GM19395 (cell line): ENCODE results near the gene ELMO1.

Experiments used
- ATAC-seq: cut with Tn5 transposase; IDR thresholded peaks from one replicate; pipeline ENCODE4 v1.9.1; 2021; ENCODE audit warnings: mild to moderate bottlenecking, moderate library complexity; ENCODE audit not compliant: unreplicated experiment

Gene ELMO1

DNA sequence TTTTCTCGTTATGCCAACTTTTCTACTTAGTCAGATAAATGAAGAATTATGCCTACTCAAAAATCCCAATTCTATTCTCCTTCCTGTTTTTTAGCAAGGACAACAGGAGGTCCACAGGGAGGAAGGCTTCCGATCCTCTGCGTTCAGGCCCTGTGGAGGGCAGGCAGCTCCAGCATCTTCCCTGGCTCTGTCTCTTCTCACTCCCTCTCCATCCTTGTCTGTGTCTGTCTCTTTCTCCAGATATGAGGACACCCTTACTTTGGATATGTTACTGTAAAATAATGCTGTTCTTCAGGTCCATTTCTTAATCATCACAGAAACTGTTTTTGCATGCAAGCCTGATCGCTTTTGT, 166.6 kb downstream of the ELMO1 start:
- ATAC-seq = no peak

DNA sequence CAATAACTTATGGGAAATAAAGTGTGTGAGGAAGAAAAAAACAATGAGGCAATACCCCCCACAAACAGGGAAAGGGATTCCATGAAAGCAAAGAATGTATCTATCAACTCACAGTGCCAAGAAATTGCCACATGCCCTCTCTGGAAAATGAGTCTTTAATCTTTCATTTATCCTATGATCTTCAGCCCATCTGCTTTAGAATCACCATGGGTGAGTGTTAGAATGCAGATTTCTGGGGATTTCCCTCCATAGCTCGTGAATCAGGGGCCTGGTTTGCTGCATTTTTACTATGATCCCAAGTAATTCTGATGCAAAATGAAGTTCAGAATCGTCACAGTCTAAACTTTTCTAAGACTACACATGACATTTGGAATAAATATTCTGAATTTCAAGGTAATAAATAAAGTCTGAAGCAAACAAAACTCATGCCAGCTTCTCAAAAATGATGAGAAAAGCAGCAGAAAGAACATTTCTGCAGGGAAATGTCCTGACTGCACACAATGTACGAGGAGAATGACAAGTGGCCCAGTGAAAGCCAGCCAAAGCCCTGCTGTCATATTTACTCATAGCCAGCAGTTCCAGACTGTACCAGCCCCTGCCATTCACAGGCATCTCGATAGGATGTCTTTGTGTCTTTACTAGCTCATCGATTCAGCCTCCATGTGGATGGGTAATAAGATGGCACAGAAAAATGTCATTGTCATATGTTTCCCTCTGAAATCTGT, 167.1 kb downstream of the ELMO1 start:
- no peak for ATAC-seq

DNA sequence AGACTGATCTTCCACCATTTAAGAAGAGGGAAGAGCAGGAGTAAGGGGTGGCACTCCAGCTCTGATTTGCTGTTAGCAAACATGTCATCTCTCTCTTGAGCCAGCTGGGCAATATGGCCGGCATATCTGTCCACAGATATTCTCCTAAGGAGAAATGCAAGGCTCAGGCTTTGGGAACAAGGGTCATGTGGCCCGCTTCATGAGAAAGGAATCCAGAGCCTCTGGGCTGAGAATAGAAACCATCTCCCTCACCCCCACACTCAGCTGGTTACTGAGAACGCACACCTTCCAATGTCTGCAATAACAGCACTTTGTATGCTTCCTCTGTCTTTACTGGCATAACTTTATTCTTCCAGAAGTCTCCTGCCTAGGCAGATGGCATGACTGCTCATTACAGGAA, 171.2 kb downstream of the ELMO1 start:
- ATAC-seq = no peak

DNA sequence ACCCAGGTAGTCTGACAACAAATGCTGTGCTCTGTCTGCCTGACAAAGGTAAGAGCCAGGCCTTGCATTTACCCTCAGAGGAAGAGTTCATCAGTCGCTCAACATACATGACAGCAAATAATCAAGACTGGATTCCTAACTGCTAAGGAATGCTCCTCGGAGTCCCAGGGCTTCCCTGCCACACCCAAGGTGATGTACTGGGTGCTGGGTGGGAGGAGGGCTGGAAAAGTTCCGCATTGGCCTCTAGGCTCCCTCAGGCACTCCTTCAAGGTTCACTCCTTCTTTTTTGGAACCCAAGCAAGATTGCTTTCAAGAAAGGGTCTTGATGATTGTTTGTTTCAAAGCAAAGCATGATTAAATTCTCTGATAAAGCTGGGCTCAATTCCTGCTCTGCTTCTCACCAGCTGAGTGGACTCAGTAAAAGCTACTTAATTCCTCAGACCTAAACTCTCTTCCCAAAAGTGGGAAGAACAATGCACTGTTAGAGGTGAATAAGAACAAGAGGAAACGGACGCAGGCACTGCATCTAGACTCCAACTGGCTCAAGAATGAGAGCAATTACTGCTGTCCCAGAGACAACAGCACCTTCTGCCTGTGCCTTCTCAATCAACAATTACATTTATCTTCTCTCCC, 173.5 kb downstream of the ELMO1 start:
- ATAC-seq = no peak

DNA sequence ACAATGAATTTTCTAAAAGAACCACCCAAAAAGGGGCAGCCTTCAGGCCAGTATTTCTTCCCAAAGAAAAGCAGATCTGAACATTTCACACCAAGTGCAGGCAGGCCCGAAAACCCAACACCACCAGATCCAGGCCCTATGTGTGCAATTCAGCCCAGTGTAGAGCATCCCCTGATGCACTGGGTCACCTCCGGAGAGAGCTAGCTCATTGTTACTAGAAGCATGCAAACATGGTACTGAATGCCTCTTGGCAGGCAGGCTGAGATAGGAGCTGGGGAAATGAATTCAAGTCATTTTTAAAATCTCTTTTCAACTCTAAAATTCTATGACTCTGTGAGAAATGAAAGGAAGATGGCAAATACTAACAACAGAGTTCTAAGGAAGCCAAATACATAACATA, 174.8 kb downstream of the ELMO1 start:
- ATAC-seq = no peak

DNA sequence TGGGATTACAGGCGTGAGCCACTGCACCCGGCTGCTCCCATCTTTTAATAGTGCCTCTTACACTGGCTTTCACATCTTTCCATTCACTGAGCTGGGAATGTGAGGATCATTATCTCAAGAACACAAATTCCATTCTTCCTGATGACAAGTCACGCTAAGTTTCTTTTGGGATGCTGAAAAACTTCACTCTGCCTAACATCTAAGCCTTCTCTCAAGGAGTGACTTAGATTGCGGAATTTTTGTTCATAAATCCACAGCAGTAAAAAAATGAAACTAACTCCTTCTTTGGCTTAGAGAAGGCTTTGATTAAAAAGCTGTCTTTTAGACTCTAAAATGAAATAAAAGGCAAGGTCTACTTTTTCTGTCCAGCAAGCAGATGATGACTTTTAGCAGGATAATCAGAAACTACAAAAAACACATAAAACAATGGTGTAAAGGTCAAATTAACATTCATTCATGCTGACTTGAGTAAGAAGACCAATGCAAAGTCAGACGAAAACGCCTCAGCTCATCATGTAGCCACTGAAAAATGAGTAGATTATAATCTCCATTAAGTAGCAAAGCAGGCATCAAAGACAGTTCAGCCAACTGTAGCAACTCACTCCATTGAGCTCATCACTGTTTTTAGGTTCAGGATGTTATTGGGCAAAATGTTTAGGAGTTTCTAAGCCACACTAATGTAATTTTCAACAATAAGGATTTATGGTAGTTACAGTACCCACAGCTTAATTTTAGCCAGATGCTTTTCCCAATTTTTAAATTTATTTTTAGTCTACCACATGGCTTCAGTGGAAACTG, 178.8 kb downstream of the ELMO1 start:
- no peak for ATAC-seq

DNA sequence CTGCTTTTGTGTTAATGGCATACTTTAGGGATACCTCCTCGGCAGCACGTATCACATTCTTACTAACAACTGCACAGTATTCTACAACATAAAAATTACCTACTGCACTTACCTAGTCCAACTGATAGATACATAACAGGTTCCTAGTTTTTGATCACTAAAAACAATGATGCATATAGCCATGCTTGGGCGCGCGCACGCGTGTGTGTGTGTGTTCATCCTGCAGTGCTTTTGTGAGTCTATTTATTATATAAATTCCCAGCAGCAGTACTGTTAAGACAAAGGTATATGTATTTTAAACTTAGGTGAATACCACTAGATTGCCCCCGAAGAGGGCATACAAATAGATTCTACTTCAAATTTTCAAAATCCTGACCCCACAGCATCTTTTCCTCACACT, 181.4 kb downstream of the ELMO1 start:
- no peak for ATAC-seq

DNA sequence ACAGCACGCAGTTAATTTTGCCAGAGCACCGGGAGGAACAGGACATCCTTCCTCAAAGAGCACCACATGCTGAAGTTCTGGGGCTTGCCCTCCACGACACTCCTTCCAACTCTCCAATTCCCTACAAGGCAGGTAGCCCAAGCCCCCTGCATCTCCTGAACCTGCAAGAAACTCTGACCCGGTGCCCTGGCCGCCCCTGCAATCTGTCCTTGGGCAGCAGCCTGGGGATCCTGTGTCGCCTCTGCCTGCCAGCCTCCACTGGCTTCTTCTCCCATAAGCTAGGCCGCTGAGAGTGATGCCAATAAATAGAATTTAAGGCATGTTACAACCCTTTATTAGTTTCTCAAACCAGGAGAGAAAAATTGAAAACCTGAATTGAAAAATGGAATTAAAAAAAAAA, 182.8 kb downstream of the ELMO1 start:
- ATAC-seq = no peak

DNA sequence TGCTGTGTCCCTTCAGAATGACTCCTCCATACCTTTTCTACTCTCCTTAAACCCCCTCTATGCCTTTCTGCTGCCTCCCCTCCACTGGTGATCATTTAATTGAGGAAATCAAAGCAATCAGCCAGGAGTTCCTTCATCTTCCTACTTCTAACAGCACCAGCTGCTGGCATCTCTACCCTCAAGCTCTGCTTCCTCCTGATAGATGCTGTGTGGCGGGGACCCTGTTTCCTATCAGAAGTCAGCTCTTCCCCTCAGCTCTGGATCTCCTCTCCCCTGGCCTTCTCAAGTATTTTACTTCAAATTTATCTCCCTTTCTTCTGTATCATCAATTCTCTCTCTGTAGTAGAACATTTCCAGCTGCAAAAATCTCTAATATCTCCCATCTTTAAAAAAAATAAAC, 183.7 kb downstream of the ELMO1 start:
- ATAC-seq = no peak

DNA sequence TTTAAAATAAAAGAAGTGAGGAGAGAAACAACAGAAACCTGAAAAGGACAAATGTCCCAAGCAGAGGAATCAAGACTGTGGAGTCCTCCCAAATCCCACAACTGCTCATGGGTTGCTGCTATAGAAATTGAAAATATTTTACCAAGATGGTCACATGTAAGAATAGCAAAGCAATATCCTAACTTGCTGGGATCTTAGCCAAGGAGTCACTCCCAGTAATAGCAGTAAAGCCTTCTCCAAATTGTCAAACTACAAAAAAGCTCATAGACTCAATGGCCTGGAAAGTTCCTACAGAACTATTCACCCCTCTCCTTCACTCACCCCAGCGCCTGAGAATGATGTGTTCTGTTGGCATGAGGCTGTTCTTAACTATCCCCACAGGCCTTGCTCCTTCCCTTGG, 186.5 kb downstream of the ELMO1 start:
- no peak for ATAC-seq

DNA sequence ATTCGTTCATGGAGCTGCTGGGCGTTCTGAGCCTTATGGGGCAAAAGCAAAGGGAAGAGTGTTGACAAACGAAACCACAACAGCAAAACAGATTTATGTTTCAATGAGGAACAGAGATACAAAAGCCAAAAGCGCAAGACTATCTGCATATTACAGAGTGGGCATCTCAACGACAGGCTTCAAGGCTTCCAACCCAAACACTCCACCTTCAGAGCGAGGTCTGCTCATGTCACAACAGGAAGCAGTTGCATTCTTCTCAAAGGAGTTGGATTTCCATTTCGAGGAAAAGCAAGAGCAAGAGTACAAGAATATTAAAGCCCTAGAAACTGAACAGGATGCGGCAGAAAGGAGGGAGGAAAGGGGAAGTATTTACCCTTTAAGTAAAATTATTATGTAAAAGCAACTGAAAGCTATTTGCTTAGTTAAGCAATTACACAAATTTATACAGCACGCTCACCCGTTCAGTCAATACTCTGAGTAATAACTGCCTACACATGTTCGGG, 189.3 kb downstream of the ELMO1 start:
- ATAC-seq = no peak

DNA sequence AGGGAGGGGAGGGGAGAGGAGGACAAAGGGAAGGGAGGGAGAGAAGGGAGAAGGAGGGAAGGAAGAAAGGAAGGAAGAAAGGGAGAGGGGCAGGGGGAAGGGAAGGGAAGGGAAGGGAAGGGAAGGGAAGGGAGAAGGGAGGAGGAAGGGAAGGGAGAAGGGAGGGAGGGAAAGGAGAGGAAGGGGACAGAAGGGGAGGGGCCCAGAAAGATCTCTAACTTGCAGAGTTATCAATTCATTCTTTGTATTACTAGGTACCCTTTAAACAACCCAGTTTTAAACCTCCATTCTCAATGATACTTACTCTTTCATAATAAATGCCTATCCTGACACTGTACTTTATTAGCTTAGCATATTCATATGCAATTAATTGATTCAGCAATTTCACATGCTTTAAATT, 192.0 kb downstream of the ELMO1 start:
- no peak for ATAC-seq

DNA sequence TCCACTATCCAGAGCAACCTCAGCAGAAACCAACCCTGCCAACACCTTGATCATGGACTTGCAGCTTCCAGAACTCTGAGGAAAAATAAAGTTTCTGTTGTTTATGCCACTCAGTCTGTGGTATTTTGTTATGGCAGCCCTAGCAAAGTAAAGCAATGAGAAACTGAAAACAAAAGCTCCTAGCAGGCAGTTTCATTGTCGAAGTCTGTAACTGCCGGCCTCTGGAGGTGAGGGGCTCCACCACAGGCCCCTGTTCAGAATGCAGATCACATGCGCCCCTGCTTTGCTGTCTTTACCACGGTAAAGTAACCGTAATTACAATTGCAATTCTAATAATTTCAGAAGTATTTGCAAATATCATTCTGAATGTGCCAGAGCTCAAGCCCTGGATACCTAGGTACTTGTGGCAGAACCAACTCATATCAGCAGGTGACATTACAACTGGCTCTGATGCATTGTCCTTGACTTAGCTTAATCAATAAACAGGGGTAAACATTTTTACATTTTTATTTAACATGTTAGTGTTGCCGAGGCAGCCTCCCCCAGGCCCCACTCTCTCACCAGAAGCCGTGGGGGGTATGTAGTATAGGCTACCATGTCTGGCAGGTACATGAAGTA, 193.2 kb downstream of the ELMO1 start:
- ATAC-seq = peak; percentile 58

DNA sequence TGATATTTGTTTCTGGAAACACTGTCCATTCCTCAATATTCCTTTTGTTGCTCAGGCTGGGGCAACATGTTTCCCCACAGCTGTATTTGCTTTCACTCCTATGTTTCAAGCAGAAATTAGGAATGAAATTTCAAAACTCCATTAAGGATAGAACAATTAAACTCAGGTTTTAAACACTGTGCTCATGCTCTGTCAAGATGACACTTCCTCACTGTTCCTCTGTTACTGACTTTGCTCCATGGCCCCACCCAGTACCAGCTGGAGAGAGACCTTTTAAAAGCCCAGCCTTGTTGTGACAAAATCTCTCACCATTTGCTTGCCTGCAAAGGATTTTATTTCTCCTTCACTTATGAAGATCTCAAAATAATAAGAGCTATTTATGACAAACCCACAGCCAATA, 197.4 kb downstream of the ELMO1 start:
- no peak for ATAC-seq

DNA sequence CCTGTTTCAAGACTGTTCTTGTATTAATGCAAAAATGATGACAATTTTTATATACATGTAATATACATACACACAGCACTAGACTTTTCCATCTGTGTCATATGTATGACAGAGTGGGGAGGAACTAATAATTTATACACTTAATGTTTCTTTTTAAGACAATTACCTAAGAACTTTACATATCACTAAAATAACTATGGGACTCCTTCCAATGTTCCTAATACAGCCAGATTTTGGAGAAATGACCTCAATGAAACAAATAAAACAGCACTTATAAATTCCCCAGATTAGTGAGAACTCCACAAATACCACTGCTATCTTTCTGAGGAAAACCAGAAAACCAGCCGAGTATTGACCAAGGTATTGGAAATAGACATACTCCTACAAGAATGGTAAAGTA, 199.4 kb downstream of the ELMO1 start:
- ATAC-seq = no peak

DNA sequence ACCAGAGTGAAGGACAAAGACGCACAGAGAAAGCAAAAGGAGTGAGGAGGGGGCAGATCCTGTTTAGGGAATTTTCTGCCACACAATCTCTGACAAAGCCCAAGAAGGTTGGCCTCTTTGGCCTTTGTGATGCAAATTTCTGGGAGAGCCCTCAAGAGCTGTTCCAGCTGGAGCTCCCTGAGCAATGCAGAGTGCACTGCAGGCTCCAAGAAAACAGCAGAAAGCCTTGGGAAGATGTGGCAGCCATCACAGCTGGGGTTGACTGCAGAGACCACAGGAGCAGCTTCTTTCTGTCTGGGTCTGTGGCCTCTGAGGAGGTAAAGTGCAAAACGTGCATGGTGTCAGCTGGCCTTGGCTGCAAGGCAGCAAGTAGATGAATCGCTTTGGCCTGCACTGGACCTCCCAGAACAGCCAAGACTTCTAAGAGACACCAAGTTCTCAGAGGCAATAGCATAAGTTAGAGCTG, 200.2 kb downstream of the ELMO1 start:
- ATAC-seq = no peak

DNA sequence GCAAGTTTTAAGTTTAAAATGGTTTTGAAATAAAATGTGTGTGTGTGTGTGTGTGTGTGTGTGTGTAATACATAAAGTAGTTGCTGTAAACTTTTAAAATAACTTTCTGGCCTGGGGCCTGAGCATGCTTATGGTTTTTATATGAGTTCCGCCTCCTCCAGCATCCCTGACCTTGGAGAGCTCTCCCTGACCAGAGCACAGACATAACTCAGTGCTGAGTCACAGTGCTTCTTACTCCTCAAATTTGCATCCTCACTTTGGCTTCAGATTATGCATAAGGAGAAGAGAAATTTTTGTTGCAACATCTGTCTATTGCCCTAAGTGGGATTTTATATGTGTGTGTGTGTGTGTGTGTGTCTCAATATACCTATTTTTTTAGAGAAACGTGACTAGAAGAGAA, 200.8 kb downstream of the ELMO1 start:
- no peak for ATAC-seq

DNA sequence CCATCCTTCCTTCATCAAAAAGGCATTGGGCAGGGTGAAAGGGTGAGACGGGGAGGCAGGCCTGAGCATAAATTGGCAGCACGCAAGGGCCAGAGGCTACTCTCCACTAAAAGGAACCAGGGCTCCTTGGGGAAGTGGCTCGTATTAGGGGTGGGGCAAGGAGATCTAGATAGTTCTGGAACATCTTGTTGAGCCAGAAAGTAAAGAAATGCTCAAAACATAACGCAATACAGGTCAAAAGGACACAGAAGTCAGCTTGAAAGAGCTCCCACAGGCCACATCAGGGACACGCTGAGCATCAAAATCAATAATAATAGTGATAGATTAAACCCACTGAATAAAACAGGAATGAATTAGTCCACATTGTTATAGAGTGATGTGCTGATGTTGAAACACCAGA, 203.1 kb downstream of the ELMO1 start:
- ATAC-seq = no peak

DNA sequence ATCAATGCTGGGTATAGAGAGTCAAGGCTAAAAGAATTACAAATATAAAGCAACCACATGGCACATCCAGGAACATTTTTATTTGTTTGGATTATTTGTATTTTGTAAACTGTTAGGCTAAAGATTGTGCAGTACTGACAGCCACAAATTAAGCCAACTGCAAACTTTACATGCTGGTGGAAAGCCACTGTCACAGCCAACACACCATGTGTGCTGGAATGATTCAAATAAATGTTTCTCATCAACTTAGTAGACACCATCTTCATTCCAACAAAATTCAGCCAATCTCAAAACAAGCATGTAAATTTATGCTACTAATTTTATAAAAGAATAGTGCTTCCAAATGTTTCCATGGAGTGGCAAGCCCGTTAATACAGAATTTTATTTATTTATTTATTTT, 211.8 kb downstream of the ELMO1 start:
- no peak for ATAC-seq

DNA sequence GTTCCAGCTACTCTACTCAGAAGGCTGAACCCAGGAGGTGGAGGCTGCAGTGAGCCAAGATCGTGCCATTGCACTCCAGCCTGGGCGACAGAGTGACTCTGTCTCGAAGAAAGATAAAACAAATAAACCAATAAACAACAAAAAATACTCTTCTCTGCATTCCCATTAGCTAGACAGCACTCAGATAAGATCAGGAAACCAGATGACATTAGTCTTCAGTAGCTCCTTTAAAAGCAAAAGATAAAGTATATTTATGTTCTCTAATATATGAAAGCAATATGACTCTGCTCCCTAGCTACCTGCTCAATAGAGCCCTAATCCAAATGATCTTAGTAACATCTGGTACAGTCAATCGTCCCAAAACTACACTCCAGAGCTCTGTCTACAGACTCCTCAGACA, 212.9 kb downstream of the ELMO1 start:
- no peak for ATAC-seq

DNA sequence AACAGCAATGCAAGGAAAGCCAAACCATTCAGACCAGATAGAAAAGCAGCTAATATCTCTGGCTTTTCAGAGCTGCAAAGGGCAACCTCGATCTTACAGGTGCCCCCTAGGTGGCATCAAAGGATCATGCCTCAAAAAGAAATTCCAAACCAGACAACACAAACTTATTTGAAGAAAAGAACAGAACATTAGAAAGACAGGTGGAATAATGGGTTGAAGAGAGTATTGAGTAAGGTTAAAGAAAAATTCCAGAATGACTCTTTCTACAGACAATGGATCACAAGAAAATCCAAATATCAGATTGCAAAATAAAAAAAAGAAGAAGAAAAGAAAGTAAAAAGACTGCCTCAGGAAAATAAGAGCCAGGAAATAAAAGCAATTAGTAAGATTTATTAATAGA, 213.7 kb downstream of the ELMO1 start:
- no peak for ATAC-seq
